ENCODE results near the gene TFDP2. TPM values are rescaled to one million over a fixed set of nuclear protein-coding genes. Genes with fewer than 3 reads are reported as not detected.

TFDP2 gene
- total RNA-seq, 1 experiment from 2014 or later = 48.2 TPM

GRCh38 chr3:142112601-142113000, 36.7 kb downstream of the TFDP2 start (continued):
- TF ChIP-seq ZBTB21 (CRISPR knock-in tag; IDR thresholded peaks at IDR 0.05; ENCODE audit: borderline replicate concordance) (no peak), HMGXB4 (CRISPR knock-in tag; IDR thresholded peaks at IDR 0.05) (no peak)

GRCh38 chr3:142106548-142106947, 42.8 kb downstream of the TFDP2 start:
- TF ChIP-seq ATF3 (CRISPR knock-in tag; conservative IDR thresholded peaks at IDR 0.05) (no peak), ERG (CRISPR knock-in tag; IDR thresholded peaks at IDR 0.05) (no peak), GABPB1 (CRISPR knock-in tag; IDR thresholded peaks at IDR 0.05) (no peak), RELA (CRISPR knock-in tag; IDR thresholded peaks at IDR 0.05; ENCODE audit: borderline replicate concordance) (no peak)
- ATAC-seq (no peak), DNase-seq (ENCODE audit: low spot score) (no peak)
- Mint-ChIP-seq H3K36me3 (no peaks in the 10 kb centered on the region), H3K27me3 (ENCODE audit: low read depth) (no peaks in the 10 kb centered on the region), H3K9me3 (no peaks in the 10 kb centered on the region; the same call in 1 of the 2 replicates), H3K4me1 (no peaks in the 10 kb centered on the region), H3K27ac (0 out of 2 replicates have a peak overlapping the region, but pooled peaks have one; percentile 16), H3K4me3 (no peak overlapping the region)
- POLR2A ChIA-PET = no interaction called here
- CTCF ChIA-PET = no interaction called here

DNA sequence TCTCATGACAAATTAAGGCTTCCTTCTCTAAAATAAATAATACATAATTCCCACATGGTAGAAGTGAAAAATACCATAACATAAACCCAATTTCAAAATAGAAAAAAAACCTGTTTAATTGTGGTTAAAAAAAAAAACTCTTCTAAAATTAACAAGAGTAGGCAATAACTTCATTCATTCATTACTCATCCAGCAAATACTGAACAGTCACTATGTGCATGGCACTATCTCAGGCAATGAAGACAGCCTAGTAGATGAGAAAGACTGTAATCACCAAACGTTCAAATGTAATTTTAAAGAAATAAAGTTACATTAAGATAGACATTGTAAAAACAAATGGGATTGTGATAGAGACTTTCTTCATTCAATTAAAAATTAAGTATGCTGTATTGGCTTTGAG, 43.4 kb downstream of the TFDP2 start:
- ATAC-seq (no peak), DNase-seq (ENCODE audit: low spot score) (no peak)
- CTCF ChIA-PET = no interaction called here
- H3K4me1 Mint-ChIP-seq = no peaks in the 10 kb centered on the region
- H3K9me3 Mint-ChIP-seq = no peaks in the 10 kb centered on the region
- H3K27ac Mint-ChIP-seq = no peak overlapping the region
- TF ChIP-seq PREB (CRISPR knock-in tag; IDR thresholded peaks at IDR 0.05; ENCODE audit: borderline replicate concordance) (no peak), CREM (CRISPR knock-in tag; IDR thresholded peaks at IDR 0.05) (no peak), NR2C2 (CRISPR knock-in tag; IDR thresholded peaks at IDR 0.05) (no peak), SP1 (CRISPR knock-in tag; conservative IDR thresholded peaks at IDR 0.05) (no peak), ZNF232 (CRISPR knock-in tag; IDR thresholded peaks at IDR 0.05) (no peak)
- TF ChIP-seq, protein P1, sequence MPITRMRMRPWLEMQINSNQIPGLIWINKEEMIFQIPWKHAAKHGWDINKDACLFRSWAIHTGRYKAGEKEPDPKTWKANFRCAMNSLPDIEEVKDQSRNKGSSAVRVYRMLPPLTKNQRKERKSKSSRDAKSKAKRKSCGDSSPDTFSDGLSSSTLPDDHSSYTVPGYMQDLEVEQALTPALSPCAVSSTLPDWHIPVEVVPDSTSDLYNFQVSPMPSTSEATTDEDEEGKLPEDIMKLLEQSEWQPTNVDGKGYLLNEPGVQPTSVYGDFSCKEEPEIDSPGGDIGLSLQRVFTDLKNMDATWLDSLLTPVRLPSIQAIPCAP (CRISPR knock-in tag; IDR thresholded peaks at IDR 0.05) = no peak
- TF ChIP-seq, protein P2, sequence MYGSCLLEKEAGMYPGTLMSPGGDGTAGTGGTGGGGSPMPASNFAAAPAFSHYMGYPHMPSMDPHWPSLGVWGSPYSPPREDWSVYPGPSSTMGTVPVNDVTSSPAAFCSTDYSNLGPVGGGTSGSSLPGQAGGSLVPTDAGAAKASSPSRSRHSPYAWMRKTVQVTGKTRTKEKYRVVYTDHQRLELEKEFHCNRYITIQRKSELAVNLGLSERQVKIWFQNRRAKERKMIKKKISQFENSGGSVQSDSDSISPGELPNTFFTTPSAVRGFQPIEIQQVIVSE (CRISPR knock-in tag; IDR thresholded peaks at IDR 0.05; ENCODE audit: borderline replicate concordance) = no peak
- POLR2A ChIA-PET = no interaction called here
- H3K36me3 Mint-ChIP-seq = no peaks in the 10 kb centered on the region
- H3K4me3 Mint-ChIP-seq = no peak overlapping the region
- no peaks in the 10 kb centered on the region for H3K27me3 Mint-ChIP-seq (ENCODE audit: low read depth)

- Mint-ChIP-seq H3K27ac (no peak overlapping the region), H3K27me3 (ENCODE audit: low read depth) (no peaks in the 10 kb centered on the region), H3K4me1 (no peaks in the 10 kb centered on the region), H3K9me3 (no peaks in the 10 kb centered on the region), H3K4me3 (no peak overlapping the region), H3K36me3 (no peaks in the 10 kb centered on the region)
- POLR2A ChIA-PET = no interaction called here
- ATAC-seq (no peak), DNase-seq (ENCODE audit: low spot score) (no peak)
- TF ChIP-seq, protein P3, sequence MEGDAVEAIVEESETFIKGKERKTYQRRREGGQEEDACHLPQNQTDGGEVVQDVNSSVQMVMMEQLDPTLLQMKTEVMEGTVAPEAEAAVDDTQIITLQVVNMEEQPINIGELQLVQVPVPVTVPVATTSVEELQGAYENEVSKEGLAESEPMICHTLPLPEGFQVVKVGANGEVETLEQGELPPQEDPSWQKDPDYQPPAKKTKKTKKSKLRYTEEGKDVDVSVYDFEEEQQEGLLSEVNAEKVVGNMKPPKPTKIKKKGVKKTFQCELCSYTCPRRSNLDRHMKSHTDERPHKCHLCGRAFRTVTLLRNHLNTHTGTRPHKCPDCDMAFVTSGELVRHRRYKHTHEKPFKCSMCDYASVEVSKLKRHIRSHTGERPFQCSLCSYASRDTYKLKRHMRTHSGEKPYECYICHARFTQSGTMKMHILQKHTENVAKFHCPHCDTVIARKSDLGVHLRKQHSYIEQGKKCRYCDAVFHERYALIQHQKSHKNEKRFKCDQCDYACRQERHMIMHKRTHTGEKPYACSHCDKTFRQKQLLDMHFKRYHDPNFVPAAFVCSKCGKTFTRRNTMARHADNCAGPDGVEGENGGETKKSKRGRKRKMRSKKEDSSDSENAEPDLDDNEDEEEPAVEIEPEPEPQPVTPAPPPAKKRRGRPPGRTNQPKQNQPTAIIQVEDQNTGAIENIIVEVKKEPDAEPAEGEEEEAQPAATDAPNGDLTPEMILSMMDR (IDR thresholded peaks at IDR 0.05) = no peak
- TF ChIP-seq, protein P4, sequence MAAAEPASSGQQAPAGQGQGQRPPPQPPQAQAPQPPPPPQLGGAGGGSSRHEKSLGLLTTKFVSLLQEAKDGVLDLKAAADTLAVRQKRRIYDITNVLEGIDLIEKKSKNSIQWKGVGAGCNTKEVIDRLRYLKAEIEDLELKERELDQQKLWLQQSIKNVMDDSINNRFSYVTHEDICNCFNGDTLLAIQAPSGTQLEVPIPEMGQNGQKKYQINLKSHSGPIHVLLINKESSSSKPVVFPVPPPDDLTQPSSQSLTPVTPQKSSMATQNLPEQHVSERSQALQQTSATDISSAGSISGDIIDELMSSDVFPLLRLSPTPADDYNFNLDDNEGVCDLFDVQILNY (CRISPR knock-in tag; IDR thresholded peaks at IDR 0.05) = no peak
- no peak for TF ChIP-seq EMX1 (CRISPR knock-in tag; IDR thresholded peaks at IDR 0.05)
- no peak for TF ChIP-seq ZNF317 (CRISPR knock-in tag; IDR thresholded peaks at IDR 0.05; ENCODE audit: borderline replicate concordance, low read depth)
- no peak for TF ChIP-seq ZNF671 (CRISPR knock-in tag; IDR thresholded peaks at IDR 0.05)
- TF ChIP-seq OVOL2 (CRISPR knock-in tag; IDR thresholded peaks at IDR 0.05; ENCODE audit: borderline replicate concordance) = no peak
- TF ChIP-seq GRHL2 (CRISPR knock-in tag; IDR thresholded peaks at IDR 0.05; ENCODE audit: insufficient replicate concordance, severe bottlenecking) = no peak
- TF ChIP-seq KAT7 (CRISPR knock-in tag; IDR thresholded peaks at IDR 0.05; ENCODE audit: borderline replicate concordance) = no peak
- TF ChIP-seq ATF1 (CRISPR knock-in tag; IDR thresholded peaks at IDR 0.05) = no peak
- CTCF ChIA-PET = no interaction called here
Measured at GRCh38 chr3:142104763-142105162, 44.6 kb downstream of the TFDP2 start.

Measured in WTC11 (cell line).